NCI-H1417 (cell line): ENCODE results near the gene ATCAY.
"Not testable (repeated sequence)": the region's sequence is repeated elsewhere in the genome, so short reads cannot be mapped to it uniquely, and the experiment has no call there.

Experiments used
- DNase-seq, 3 experiments: peaks; one replicate each; lab custom pipeline; 2025; lab: John Stamatoyannopoulos, UW

ATCAY gene

GRCh38 chr19:3949294-3949693 is 68.8 kb downstream of the ATCAY start:
- DNase-seq: no peak

GRCh38 chr19:3949997-3950859 is 69.7 kb downstream of the ATCAY start:
- DNase-seq: no peak

GRCh38 chr19:3950871-3951861 is 70.7 kb downstream of the ATCAY start:
- peak in 1 of 3 experiments; percentile 29 for DNase-seq

GRCh38 chr19:3952755-3953276 is 72.3 kb downstream of the ATCAY start:
- not testable (repeated sequence) for DNase-seq

- no peak for DNase-seq
Measured at GRCh38 chr19:3954107-3954506, 73.6 kb downstream of the ATCAY start.

GRCh38 chr19:3955276-3955675 is 74.8 kb downstream of the ATCAY start:
- not testable (repeated sequence) for DNase-seq

- no peak for DNase-seq
Measured at GRCh38 chr19:3955688-3956087, 75.2 kb downstream of the ATCAY start.

GRCh38 chr19:3958836-3959765 is 78.6 kb downstream of the ATCAY start:
- no peak for DNase-seq

GRCh38 chr19:3959766-3960131 is 79.3 kb downstream of the ATCAY start:
- DNase-seq: no peak

- DNase-seq: no peak
Measured at GRCh38 chr19:3961007-3961406, 80.5 kb downstream of the ATCAY start.

- no peak for DNase-seq
Measured at GRCh38 chr19:3963458-3964255, 83.2 kb downstream of the ATCAY start.

- DNase-seq: no peak
Measured at GRCh38 chr19:3964256-3965194, 84.0 kb downstream of the ATCAY start.

- DNase-seq: no peak
Measured at GRCh38 chr19:3966051-3967017, 85.8 kb downstream of the ATCAY start.

GRCh38 chr19:3967983-3968382 is 87.5 kb downstream of the ATCAY start:
- not testable (repeated sequence) for DNase-seq

GRCh38 chr19:3968556-3969434 is 88.3 kb downstream of the ATCAY start:
- DNase-seq: peak in 1 of 3 experiments; percentile 29

GRCh38 chr19:3969435-3970312 is 89.2 kb downstream of the ATCAY start:
- no peak for DNase-seq
